Stimulated activated CD4-positive, alpha-beta T cell treated with anti-CD3 and anti-CD28 coated beads, Interleukin-2, amount 100 ng/mL, for 4 hours (primary cell): ENCODE results near the gene SPON1.
"Not testable (repeated sequence)": the region's sequence is repeated elsewhere in the genome, so short reads cannot be mapped to it uniquely, and the experiment has no call there.

Source experiments
- DNase-seq: peaks from one replicate; pipeline ENCODE4 v3.0.0-alpha.2; 2020; ENCODE audit warnings: low read depth

Gene SPON1

DNA sequence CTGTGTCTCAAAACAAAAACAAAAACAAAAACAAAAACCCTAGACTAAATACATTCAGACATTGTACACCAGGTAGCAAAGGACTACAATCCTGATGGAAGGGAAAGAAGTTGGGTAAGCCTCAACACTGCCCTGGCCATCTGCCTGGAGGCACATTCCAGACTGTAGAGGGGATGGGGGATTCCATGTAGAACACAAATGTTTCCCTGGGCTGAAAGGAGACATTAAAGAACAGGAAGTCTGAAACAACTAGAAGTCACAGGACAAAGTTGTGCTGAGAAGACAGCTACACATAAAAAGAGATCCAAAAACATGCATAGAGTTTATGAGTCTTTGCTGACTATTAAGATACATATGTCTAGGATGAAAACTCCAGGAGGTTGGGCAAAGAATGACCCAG is 312.6 kb downstream of the SPON1 start:
- no peak for DNase-seq

DNA sequence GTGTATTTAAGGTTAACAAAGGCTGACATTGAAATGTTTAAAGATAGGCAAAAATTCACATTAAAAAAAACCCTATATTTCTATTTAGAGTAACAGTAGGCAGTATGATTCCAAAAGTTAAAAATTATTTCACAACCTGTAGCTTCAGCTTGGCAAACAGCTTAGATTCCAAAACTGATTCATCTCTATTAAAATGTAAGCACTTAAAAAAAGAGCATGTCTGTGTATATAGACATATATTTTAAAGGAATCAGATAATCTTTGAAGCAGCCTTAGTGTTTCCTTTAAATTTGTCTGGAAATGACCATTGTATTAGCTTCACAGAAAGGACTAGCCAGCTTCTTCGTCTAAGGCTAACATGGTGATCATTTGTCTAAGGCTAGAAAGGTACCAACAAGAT is 316.3 kb downstream of the SPON1 start:
- DNase-seq, result not testable (repeated sequence)

DNA sequence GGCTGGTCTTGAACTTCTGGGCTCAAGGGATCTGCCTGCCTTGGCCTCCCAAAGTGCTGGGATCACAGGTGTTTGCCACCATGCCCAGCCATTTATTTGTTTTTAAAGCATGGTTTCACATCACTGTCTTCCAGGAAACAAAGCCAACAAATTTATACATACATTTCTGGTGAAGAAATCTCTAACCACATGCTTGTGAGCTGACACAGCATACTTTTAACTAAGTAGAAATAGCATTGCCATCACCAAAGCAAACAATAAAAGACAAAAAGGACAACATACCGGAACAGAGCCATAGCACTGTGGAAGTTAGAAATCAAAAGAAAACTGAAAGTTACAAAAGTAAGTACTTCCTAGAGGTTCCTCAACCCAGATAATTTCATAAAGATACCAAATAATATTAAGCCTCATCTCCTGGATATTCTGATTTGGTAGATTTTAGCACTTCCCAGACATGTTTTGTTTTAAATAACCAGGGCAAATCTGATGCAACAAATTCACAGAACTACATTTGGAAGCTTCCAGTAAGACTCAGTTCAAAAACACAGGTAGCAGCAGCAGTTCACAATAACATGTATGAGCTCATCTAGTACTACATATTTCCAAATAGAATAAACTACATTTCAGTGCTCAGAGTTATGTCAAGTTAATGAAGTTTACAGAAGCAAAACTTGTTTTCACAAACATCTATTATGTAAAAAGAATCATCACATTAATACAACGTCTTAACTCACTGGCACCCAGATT is 325.8 kb downstream of the SPON1 start:
- no peak for DNase-seq

GRCh38 chr11:14290422-14290821 is 327.9 kb downstream of the SPON1 start:
- DNase-seq, result no peak

GRCh38 chr11:14299921-14300320 is 337.4 kb downstream of the SPON1 start:
- DNase-seq, result no peak

DNA sequence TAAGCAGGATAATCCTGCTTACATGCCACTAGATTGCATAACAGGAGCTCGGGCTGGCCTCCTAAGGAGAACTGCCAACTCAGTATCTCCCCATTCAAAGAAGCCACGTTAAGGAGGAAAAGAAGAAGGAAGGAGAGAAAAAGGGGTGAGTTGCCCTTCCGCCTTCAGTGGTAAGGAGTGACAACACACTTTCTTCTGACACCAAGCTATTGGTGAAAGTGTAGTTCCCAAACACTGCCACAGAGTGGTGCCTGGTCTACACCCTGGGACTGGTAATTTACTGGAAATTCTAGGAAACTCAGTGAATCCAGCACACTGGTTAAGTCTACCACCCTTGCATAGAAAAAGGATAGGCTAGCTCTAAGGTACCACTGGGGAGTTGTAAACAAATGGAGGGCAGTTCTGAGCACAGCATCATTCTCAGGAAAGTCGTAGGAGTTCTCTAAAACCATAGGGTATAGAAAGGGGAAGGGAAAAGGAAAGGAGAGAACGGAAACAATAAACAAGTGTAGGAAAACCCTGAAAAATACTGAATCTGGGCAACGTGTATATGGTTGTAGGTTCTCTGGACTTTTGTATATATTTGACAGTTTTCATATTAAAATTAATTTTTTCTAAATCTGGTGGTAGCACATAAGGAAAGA is 338.3 kb downstream of the SPON1 start:
- peak; percentile 9 for DNase-seq

- no peak for DNase-seq
These were observed 342.1 kb downstream of the SPON1 start for GRCh38 chr11:14304601-14305000.

- no peak for DNase-seq
These were observed 343.1 kb downstream of the SPON1 start for GRCh38 chr11:14305649-14306048.

GRCh38 chr11:14306481-14306880 is 344.0 kb downstream of the SPON1 start:
- no peak for DNase-seq

- no peak for DNase-seq
These were observed 345.8 kb downstream of the SPON1 start for GRCh38 chr11:14308114-14308896.

GRCh38 chr11:14308897-14309387 is 346.4 kb downstream of the SPON1 start:
- no peak for DNase-seq

DNA sequence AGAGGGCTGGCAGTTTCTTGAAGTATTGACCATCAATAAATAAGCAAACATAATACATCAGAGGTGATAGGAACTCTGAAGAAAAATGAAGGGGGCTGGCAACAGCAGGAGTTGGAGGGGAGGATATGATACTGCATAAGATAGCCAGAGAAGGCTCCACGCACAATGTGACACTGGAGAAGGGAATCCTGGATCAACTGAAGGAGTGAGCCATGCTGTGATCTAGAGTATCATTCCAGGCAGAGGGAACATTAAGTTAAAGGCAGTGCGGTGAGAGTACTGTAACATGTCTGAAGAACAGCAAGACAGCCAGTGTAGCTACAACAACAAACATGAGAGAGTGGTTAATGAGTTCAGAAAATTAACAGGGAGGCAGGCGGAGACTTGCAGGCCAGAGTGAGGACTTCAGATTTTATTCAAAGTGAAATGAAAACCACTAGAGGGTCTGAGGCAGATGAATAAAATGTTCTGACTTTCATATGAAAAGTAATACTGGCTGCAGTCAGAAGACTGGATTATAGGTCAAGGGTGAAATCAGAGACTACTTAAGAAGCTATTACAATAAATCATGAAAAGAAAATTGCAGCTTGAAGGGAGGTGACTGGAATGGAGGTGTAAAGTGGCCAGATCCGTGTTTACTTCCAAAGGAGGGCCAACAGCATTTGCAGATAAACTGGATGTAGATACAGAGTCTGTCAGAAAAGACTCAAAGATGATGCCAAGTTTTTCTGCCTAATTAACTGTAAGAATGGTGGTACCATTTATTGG is 347.1 kb downstream of the SPON1 start:
- no peak for DNase-seq

GRCh38 chr11:14310679-14311078 is 348.2 kb downstream of the SPON1 start:
- DNase-seq, result no peak

DNA sequence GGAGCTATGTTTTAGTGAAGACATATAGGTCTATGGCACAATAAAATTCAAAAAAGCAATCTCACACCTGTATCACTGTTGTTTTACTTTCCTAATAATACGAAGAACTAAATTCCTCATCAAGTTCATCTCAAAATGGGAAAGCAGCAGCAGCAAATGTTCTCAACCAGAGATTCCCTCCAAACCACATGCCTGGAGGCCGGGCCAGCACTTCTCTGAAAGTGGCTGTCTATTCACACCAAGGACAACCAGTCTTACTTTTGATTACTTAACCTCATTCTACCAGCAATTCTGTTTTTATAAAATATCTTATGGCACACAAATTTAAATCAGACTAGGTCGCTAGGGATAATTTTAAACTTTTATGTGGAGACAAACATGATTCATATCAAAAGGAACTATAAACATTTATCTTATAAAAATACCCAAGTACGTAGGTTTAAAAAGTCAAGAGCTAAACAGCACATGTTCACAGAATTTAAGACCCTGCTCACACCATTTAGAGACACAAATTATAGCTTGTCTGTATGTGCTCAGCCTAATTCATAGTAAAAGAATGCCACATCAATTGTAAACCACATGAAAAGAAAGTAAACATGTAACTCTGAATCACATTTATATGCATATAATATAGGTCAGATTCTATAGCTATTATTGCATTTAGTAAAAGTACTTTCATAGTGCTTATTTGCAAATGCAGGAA is 350.4 kb downstream of the SPON1 start:
- no peak for DNase-seq

DNA sequence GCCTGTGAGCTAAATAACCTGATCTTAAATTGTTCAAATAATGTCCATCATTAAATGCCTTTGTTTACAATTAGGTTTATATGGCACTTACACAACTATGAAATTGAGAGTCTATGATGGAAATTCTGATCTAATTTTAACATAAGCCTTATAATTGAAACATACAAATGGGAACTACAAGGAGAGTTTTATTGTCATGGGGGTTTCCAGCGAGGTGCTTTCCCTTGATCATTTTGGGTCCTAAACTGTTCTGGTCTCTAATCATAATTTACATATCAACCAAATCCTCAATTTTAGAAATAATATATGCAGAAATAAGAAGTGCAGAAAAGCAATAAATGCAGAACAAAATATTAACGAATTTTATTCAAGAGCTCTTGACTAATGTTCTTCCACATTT is 351.6 kb downstream of the SPON1 start:
- no peak for DNase-seq

DNA sequence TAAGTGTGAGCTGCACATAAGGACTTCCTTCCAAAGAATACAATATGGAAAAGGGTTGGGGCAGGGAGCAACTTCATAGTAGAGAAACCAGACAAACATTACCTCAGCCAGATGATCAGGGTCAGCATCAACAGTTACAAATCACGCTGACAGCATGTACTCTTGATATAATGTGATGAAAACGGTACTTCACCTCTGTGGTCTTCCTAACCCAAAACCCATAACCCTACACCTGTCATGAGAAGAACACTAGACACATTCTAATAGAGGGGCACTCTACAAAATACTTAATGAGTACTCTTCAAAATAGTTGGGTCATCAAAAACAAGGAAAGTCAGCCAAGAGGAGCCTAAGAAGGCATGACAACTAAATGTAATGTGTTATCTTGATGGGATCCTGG is 352.6 kb downstream of the SPON1 start:
- DNase-seq, result no peak
